Measurements from ENCODE around the gene ARHGEF16.

Gene ARHGEF16

GRCh38 chr1:3524556-3525203 is 70.2 kb downstream of the ARHGEF16 start:
- intact Hi-C loops (cut with DNase I) = no loop called here
- DNase-seq = no peak

GRCh38 chr1:3525551-3526482 is 71.4 kb downstream of the ARHGEF16 start:
- DNase-seq = no peak
- intact Hi-C loops (cut with DNase I) = no loop called here

- DNase-seq = no peak
- intact Hi-C loops (cut with DNase I) = no loop called here
Observed at GRCh38 chr1:3527774-3528173, 73.3 kb downstream of the ARHGEF16 start.

GRCh38 chr1:3529099-3529729 is 74.7 kb downstream of the ARHGEF16 start:
- intact Hi-C loops (cut with DNase I) = no loop called here

GRCh38 chr1:3530086-3530925 is 75.8 kb downstream of the ARHGEF16 start:
- no peak for DNase-seq
- intact Hi-C loops (cut with DNase I) = no loop called here

More at GRCh38 chr1:3529099-3529729, 74.7 kb downstream of the ARHGEF16 start:
- DNase-seq = peak in 8 of 10 donors; percentile 30 to 92 (median 50)

Measured in posterior cingulate gyrus (tissue), 11 donors.